ENCODE data around the gene DBN1. TPM values are rescaled to one million over a fixed set of nuclear protein-coding genes. Genes with fewer than 3 reads are reported as not detected.

The DBN1 gene
- total RNA-seq, 4 donors from 2014 or later = 10.1 to 201 (median 17.4) TPM

DNA sequence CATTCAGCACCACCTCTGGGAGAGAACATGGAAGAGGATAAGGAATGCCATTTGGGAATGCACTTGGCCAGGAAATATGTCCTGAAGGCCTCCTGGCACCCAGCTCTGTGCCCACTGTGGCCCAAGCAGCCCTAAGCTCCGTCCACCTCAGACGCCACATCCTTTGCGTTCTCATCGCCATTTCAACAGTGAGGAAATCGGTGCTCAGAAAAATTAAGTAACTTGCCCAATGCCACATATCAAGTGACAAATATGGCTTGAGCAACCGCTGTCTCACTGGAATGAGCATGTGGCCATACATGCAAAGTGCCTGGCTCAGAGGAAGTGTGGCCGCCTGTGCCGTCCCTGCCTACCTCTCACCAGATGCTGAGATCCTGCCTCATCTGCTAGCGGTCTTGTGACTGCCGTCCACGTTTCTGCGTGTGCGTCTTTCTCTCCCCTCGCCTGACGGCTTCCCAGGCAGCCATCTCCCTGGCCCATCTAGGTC is 37.2 kb upstream of the DBN1 start:
- 82 to 85% methylated on average over 3 to 15 of the region's 15 CpGs for WGBS, 2 donors (ENCODE audit: low coverage in 1 of 2)
- TF ChIP-seq EP300 (IDR thresholded peaks at IDR 0.05; ENCODE audit: low read depth) (no peak), POLR2AphosphoS5 (IDR thresholded peaks at IDR 0.05) (peak in 1 of 3 donors; percentile 21)
- peak; percentile 51 for DNase-seq
- Histone ChIP-seq H3K27me3 (no peaks in the 10 kb centered on the region), H3K27ac (peak overlapping the region; percentile 56 to 78 (median 62)), H3K4me1 (peaks cover 2 to 11% (median 6%) of the 10 kb centered on the region in 4 donors), H3K4me3 (no peak overlapping the region), H3K36me3 (peaks cover 0 to 44% (median 14%) of the 10 kb centered on the region in 4 donors), H3K9me3 (no peaks in the 10 kb centered on the region)
- intact Hi-C loops (cut with DNase I; ENCODE audit: low total_unique reads) (no loop called here), in situ Hi-C loops (cut with MboI; ENCODE audit: low pct_ligation_motif_present in 1 of 4, low pct_unique_long_range_greater_than_20kb in 1 of 4, low sequenced_read_pairs in 3 of 4) (loop anchor here in 1 of 4 donors (25.0 kb wide), 1 partner anchor 123 kb away; the partner anchor contains the start of gene SLC34A1)

DNA sequence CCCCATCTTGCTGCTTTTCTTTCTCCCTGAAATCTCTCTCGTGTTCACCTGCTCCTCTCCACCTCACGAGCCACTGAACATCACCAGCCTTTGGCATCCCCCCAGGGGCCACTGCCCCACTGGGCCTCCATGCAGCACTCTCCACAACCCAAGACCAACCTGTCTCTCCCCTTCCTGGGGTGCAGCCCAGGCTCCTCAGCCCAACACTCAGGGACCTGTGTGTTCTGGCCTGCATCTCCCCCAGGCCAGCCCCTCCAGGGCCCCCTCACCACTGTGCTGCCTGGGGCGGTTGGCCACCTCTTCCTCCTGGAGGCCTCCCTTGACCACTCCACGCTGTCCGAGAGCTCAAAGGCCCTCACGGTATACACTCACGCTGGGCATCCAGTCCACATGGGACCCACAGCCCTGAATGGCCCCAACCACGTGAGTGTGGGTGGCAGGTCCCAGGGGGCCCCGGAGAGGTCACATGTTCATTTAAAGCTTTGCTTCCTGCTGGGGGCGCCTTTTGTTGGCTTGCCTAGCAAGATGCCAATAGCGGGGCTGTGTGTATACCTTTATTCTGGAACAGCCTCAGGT is 36.6 kb upstream of the DBN1 start:
- in situ Hi-C loops (cut with MboI; ENCODE audit: low pct_ligation_motif_present in 1 of 4, low pct_unique_long_range_greater_than_20kb in 1 of 4, low sequenced_read_pairs in 3 of 4) (loop anchor here in 2 of 4 donors (10.0 to 25.0 kb wide), 2 partner anchors 115 to 123 kb away; partner anchors contain the start of gene SLC34A1 (in 1 of the 2)), intact Hi-C loops (cut with DNase I; ENCODE audit: low total_unique reads) (no loop called here)
- H3K27ac ChIP-seq = peak overlapping the region; percentile 51 to 78 (median 62)
- TF ChIP-seq EP300 (IDR thresholded peaks at IDR 0.05; ENCODE audit: low read depth) = no peak
- TF ChIP-seq POLR2A (IDR thresholded peaks at IDR 0.05) = no peak
- TF ChIP-seq, protein P1, sequence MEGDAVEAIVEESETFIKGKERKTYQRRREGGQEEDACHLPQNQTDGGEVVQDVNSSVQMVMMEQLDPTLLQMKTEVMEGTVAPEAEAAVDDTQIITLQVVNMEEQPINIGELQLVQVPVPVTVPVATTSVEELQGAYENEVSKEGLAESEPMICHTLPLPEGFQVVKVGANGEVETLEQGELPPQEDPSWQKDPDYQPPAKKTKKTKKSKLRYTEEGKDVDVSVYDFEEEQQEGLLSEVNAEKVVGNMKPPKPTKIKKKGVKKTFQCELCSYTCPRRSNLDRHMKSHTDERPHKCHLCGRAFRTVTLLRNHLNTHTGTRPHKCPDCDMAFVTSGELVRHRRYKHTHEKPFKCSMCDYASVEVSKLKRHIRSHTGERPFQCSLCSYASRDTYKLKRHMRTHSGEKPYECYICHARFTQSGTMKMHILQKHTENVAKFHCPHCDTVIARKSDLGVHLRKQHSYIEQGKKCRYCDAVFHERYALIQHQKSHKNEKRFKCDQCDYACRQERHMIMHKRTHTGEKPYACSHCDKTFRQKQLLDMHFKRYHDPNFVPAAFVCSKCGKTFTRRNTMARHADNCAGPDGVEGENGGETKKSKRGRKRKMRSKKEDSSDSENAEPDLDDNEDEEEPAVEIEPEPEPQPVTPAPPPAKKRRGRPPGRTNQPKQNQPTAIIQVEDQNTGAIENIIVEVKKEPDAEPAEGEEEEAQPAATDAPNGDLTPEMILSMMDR (IDR thresholded peaks at IDR 0.05) = no peak
- no peak for TF ChIP-seq POLR2AphosphoS5 (IDR thresholded peaks at IDR 0.05)
- H3K9me3 ChIP-seq = no peaks in the 10 kb centered on the region
- H3K27me3 ChIP-seq = no peaks in the 10 kb centered on the region
- DNase-seq = no peak
- peaks cover 0 to 6% (median under 1%) of the 10 kb centered on the region in 4 donors for H3K4me1 ChIP-seq
- H3K36me3 ChIP-seq = peaks cover 0 to 41% (median 14%) of the 10 kb centered on the region in 4 donors
- WGBS, 2 donors (ENCODE audit: low coverage in 1 of 2) = 60 to 71% methylated on average over 1 to 11 of the region's 11 CpGs
- H3K4me3 ChIP-seq = peak overlapping the region in 1 of 4 donors; percentile 27

DNA sequence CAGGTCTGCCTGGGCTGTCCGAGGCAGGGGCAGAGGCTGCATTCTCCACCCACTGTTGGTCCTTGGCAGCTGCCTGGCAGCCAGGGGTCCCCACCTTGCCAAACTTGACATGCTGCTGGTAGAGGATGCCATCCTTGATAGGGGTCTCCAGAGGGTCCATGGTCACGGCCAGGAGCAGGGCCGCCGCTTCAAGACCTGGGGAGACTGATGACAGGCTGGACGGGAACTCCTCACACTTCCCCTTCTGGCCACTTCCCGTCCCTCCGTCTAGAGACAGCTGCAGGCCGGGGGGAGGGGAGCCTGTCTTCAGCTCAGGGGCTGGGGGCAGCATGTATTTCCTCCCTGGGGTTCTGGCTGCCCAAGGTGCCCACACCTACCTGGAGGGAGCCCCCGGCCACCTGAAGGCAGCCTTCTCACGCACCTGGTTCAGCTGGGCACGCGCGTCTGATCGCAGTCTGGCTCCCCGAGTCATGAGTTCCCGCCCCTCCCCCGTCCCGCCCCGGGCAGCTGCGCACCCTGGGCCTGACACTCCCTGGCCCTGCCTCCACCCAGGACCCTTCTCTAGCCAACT is 36.0 kb upstream of the DBN1 start, which contains the start of gene DOK3:
DOK3 (minus strand) TSS at position 446 of the 571 bp plus-strand sequence; CDS start at position 160, 286 bp downstream.
- no peaks in the 10 kb centered on the region for H3K9me3 ChIP-seq
- in situ Hi-C loops (cut with MboI; ENCODE audit: low pct_ligation_motif_present in 1 of 4, low pct_unique_long_range_greater_than_20kb in 1 of 4, low sequenced_read_pairs in 3 of 4) (loop anchor here in 2 of 4 donors (10.0 to 25.0 kb wide), 2 partner anchors 115 to 122 kb away; partner anchors contain the start of gene SLC34A1 (in 1 of the 2)), intact Hi-C loops (cut with DNase I; ENCODE audit: low total_unique reads) (no loop called here)
- no peaks in the 10 kb centered on the region for H3K27me3 ChIP-seq
- no peak for TF ChIP-seq POLR2A (IDR thresholded peaks at IDR 0.05)
- no peak for TF ChIP-seq POLR2AphosphoS5 (IDR thresholded peaks at IDR 0.05)
- 32% methylated on average over 20 of the region's 20 CpGs; no CpG with 5 or more reads in 1 of the 2 donors for WGBS, 2 donors (ENCODE audit: low coverage in 1 of 2)
- peaks cover 0 to 35% (median 11%) of the 10 kb centered on the region in 4 donors for H3K36me3 ChIP-seq
- peak within 1 kb of the TSS in 3 of 4 donors; percentile 2 to 27 (median 26) for H3K4me3 ChIP-seq
- H3K27ac ChIP-seq = peak within 1 kb of the TSS; percentile 51 to 78 (median 62)
- peaks cover 0 to 5% (median 0%) of the 10 kb centered on the region in 4 donors for H3K4me1 ChIP-seq
- peak; percentile 67 for DNase-seq

DNA sequence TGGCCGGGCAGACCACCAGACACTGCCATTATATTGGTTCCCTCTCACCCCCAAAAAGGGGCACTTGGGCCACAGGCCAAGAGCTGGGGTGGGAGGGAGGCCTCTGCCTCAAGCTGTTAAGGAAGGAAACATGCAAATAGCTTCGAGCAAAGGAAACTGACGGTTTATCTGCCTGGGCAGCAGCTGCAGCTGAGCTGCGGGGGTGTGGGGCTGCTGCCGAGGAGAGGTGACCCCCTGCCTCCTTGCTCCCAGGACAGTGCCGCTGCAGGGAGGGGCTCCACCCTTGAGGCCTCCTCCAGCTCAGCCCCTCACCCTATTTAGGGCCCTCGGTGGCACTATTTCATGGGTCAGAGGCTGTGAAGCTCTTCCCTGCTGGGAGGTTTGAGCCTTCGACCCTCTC is 35.4 kb upstream of the DBN1 start:
- peak overlapping the region in 3 of 4 donors; percentile 2 to 27 (median 26) for H3K4me3 ChIP-seq
- no peak for DNase-seq
- in situ Hi-C loops (cut with MboI; ENCODE audit: low pct_ligation_motif_present in 1 of 4, low pct_unique_long_range_greater_than_20kb in 1 of 4, low sequenced_read_pairs in 3 of 4) (loop anchor here in 2 of 4 donors (10.0 to 25.0 kb wide), 2 partner anchors 114 to 122 kb away; partner anchors contain the start of gene SLC34A1 (in 1 of the 2)), intact Hi-C loops (cut with DNase I; ENCODE audit: low total_unique reads) (no loop called here)
- H3K9me3 ChIP-seq = no peaks in the 10 kb centered on the region
- WGBS, 2 donors (ENCODE audit: low coverage in 1 of 2) = 65% methylated on average over 8 of the region's 8 CpGs; no CpG with 5 or more reads in 1 of the 2 donors
- peak overlapping the region; percentile 51 to 78 (median 62) for H3K27ac ChIP-seq
- peaks cover 0 to 5% (median 0%) of the 10 kb centered on the region in 4 donors for H3K4me1 ChIP-seq
- peaks cover 0 to 28% (median 9%) of the 10 kb centered on the region in 4 donors for H3K36me3 ChIP-seq
- no peaks in the 10 kb centered on the region for H3K27me3 ChIP-seq
- TF ChIP-seq EP300 (IDR thresholded peaks at IDR 0.05; ENCODE audit: low read depth) (no peak), POLR2AphosphoS5 (IDR thresholded peaks at IDR 0.05) (peak in 1 of 3 donors; percentile 25), POLR2A (IDR thresholded peaks at IDR 0.05) (no peak)
- TF ChIP-seq, protein P1 (IDR thresholded peaks at IDR 0.05) = no peak

All from transverse colon (tissue), 4 donors.